LNCaP clone FGC (cell line): ENCODE data around the gene STXBP3.

Experiments used
- DNase-seq: peaks from one replicate; pipeline ENCODE4 v3.0.0-alpha.2; 2011; ENCODE audit warnings: low read depth
- H3K4me3 ChIP-seq: 2 replicates; pipeline ENCODE4 v1.5.1; 2011; ENCODE audit warnings: mild to moderate bottlenecking, low read depth, low read length, control low read depth
- CTCF ChIP-seq: IDR thresholded peaks from 2 replicates; pipeline ENCODE4 v1.5.1; 2012; ENCODE audit warnings: mild to moderate bottlenecking; ENCODE audit not compliant: control insufficient read depth, insufficient read depth; ENCODE audit errors: extremely low read depth

Gene STXBP3

DNA sequence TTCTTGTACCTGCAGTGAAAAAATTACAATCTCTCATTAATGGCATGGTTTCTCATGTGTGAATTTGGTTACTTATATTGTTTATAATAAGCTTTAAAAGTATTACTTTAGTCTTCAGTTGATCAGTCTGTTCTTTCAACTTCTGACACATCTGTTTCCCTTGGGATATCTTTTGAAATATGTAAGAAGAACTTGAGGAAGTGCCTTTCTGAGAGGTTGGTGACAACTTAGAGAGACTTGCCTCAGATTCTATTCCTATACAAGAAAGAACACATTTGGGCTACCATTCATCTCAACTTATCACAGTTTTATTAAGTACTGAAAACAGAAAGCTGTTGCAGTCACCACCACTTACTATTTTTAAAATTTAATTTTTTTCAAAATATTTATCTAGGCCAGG, 102.3 kb downstream of the STXBP3 start:
- DNase-seq = no peak
- TF ChIP-seq CTCF = no peak
- H3K4me3 ChIP-seq = no peak overlapping the region

GRCh38 chr1:108850929-108851328, 104.5 kb downstream of the STXBP3 start:
- no peak for DNase-seq
- no peak overlapping the region for H3K4me3 ChIP-seq
- no peak for TF ChIP-seq CTCF

DNA sequence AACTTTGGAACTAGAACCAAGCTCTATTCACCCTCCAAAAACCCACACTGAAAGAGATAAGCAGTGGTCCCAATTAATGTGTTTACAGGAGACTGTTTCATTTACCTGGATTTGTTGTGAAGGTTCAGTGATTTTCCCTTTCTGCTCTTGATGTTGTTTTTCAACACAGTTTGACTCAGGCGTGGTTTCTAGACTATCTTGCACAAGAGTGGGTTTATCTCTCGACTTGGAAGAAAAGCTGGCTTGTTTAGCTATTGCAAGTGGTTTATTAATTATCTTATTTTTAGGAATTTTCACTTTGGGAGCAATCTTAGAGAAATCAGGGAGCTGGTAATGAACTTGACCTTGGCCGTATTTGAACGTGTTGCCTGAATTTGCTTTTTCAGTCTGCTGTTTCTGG, 105.1 kb downstream of the STXBP3 start:
- DNase-seq = no peak
- no peak for TF ChIP-seq CTCF
- H3K4me3 ChIP-seq = no peak overlapping the region

DNA sequence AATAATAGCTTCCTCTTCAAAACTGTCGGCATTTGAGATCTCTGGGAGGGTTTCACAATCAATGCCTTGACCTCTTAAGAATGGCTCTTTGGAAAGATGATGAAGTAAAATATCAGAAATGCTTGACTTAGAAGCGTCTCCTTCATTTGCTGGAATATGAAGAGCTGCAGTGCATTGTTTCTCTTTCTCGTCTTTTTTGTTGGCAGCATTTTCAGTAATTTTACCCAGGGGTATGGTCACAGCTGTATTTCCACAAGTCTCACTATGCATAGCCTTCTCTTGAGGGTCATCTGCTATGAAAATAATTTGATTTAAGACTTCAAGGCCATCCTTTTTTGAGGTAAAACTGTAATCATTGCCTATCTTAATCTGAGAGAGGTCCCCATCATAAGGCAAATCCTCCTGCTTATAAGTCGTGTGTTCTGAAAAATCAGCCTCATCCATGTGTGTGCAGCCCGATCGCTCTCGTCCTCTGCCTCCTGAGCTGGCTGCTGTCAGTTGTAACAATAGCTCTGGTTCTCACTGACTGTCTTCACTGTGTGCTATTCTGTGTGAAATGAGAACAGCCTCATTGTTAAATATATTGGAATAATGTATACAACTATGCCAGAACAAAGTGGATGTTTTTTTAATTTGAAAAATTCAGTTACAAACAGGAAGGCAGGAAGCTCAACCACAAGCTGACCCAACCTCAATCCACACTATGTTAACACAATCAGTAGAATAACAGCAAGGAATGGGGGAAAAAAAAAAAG, 105.9 kb downstream of the STXBP3 start:
- H3K4me3 ChIP-seq = no peak overlapping the region
- no peak for TF ChIP-seq CTCF
- DNase-seq = no peak

- no peak for TF ChIP-seq CTCF
- DNase-seq = no peak
- H3K4me3 ChIP-seq = no peak overlapping the region
Observed at GRCh38 chr1:108854221-108855019, 107.9 kb downstream of the STXBP3 start.

- H3K4me3 ChIP-seq = no peak within 1 kb of the TSS
- DNase-seq = no peak
Observed at GRCh38 chr1:108856994-108857393, 110.5 kb downstream of the STXBP3 start, which contains the start of gene AKNAD1. Gene AKNAD1 (minus strand): TSS chr1:108857094. CDS start chr1:108852664, 4,430 bp downstream.

More at GRCh38 chr1:108856994-108857393, 110.5 kb downstream of the STXBP3 start, which contains the start of gene AKNAD1:
- no peak for TF ChIP-seq CTCF
